ENCODE measurements around the gene DPM1. TPM values are rescaled to one million over a fixed set of nuclear protein-coding genes. Genes with fewer than 3 reads are reported as not detected.

The DPM1 gene
- total and polyA plus RNA-seq, 8 donors = 10.7 to 74.1 (median 50.3) TPM

DNA sequence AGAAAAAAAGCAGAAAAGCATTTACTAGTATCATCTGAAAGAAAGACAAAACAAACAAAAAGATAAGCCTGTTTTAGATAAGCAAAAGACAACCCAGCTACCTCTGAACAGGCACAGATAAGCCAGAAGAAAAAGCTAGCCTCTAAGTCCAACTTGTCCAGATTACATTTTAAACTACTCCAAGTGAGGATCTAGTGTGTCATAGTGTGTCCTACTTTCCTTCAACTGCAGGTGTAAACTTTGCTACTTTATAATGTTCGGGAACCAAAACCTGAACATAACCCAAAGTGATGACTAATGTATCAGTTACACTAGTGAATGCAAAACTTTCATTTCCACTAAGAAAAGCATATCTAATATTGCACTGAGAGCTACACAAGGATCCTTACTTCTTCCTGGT, 46.6 kb downstream of the DPM1 start:
- peaks cover 39 to 86% (median 66%) of the 10 kb centered on the region in 4 donors for H3K4me1 ChIP-seq
- H3K9me3 ChIP-seq = no peaks in the 10 kb centered on the region
- no peaks in the 10 kb centered on the region for H3K27me3 ChIP-seq
- peaks cover 0 to 5% (median 1%) of the 10 kb centered on the region in 4 donors for H3K36me3 ChIP-seq
- no peak overlapping the region for H3K27ac ChIP-seq
- intact Hi-C loops (cut with DNase I; ENCODE audit: low total_unique reads) = no loop called here
- no peak for TF ChIP-seq POLR2AphosphoS5 (IDR thresholded peaks at IDR 0.05)
- no peak for DNase-seq
- no peak overlapping the region for H3K4me3 ChIP-seq
- WGBS, 5 donors = 15 to 42% (median 29%) methylated on average over 1 of the region's 1 CpG

GRCh38 chr20:50911030-50911429, 47.3 kb downstream of the DPM1 start:
- Histone ChIP-seq H3K9me3 (no peaks in the 10 kb centered on the region), H3K4me1 (peaks cover 39 to 85% (median 59%) of the 10 kb centered on the region in 4 donors), H3K27me3 (no peaks in the 10 kb centered on the region), H3K4me3 (no peak overlapping the region), H3K36me3 (peaks cover 0 to 5% (median 1%) of the 10 kb centered on the region in 4 donors), H3K27ac (no peak overlapping the region)
- WGBS, 5 donors = 46 to 69% (median 60%) methylated on average over 3 of the region's 3 CpGs
- TF ChIP-seq POLR2A (IDR thresholded peaks at IDR 0.05) (no peak), EP300 (IDR thresholded peaks at IDR 0.05) (no peak), POLR2AphosphoS5 (IDR thresholded peaks at IDR 0.05) (no peak)
- TF ChIP-seq, protein P1, sequence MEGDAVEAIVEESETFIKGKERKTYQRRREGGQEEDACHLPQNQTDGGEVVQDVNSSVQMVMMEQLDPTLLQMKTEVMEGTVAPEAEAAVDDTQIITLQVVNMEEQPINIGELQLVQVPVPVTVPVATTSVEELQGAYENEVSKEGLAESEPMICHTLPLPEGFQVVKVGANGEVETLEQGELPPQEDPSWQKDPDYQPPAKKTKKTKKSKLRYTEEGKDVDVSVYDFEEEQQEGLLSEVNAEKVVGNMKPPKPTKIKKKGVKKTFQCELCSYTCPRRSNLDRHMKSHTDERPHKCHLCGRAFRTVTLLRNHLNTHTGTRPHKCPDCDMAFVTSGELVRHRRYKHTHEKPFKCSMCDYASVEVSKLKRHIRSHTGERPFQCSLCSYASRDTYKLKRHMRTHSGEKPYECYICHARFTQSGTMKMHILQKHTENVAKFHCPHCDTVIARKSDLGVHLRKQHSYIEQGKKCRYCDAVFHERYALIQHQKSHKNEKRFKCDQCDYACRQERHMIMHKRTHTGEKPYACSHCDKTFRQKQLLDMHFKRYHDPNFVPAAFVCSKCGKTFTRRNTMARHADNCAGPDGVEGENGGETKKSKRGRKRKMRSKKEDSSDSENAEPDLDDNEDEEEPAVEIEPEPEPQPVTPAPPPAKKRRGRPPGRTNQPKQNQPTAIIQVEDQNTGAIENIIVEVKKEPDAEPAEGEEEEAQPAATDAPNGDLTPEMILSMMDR (IDR thresholded peaks at IDR 0.05) = no peak
- DNase-seq = no peak
- intact Hi-C loops (cut with DNase I; ENCODE audit: low total_unique reads) = no loop called here

DNA sequence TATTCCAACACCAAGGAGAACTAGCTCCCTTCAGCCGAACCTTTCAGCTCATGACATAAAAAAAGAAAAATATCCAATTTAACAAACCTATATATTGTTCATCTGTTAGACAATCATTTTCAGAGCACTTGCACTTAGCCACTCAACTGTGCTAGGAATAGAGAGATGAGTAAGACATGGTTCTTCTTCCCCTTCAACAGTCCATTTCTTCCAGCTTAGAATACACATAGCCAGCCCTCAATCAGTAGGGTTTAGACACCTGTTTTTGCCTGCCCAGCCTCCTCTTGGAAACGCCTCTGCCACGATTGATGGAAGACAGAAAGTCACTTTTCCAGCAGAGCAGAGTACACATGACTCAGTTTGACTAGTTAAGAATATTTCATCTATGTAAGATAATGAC, 48.9 kb downstream of the DPM1 start:
- no peak for DNase-seq
- Histone ChIP-seq H3K9me3 (no peaks in the 10 kb centered on the region), H3K36me3 (peaks cover 0 to 5% (median 1%) of the 10 kb centered on the region in 4 donors), H3K27me3 (no peaks in the 10 kb centered on the region), H3K4me1 (peaks cover 29 to 85% (median 55%) of the 10 kb centered on the region in 4 donors), H3K4me3 (no peak overlapping the region), H3K27ac (no peak overlapping the region)
- TF ChIP-seq POLR2A (IDR thresholded peaks at IDR 0.05) (no peak), EP300 (IDR thresholded peaks at IDR 0.05) (no peak), POLR2AphosphoS5 (IDR thresholded peaks at IDR 0.05) (no peak)
- TF ChIP-seq, protein P1 (IDR thresholded peaks at IDR 0.05) = no peak
- intact Hi-C loops (cut with DNase I; ENCODE audit: low total_unique reads) = no loop called here
- 79 to 87% (median 84%) methylated on average over 3 of the region's 3 CpGs for WGBS, 5 donors

GRCh38 chr20:50904067-50904570, 54.2 kb downstream of the DPM1 start:
- H3K9me3 ChIP-seq = no peaks in the 10 kb centered on the region
- H3K4me3 ChIP-seq = no peak overlapping the region
- H3K27ac ChIP-seq = peak overlapping the region in 3 of 5 donors; percentile 3 to 47 (median 43)
- peaks cover 5 to 49% (median 36%) of the 10 kb centered on the region in 4 donors for H3K36me3 ChIP-seq
- H3K4me1 ChIP-seq = peaks cover 12 to 75% (median 45%) of the 10 kb centered on the region in 4 donors
- intact Hi-C loops (cut with DNase I; ENCODE audit: low total_unique reads) = no loop called here
- WGBS, 5 donors = 64 to 71% (median 66%) methylated on average over 6 of the region's 6 CpGs
- DNase-seq = no peak
- TF ChIP-seq EP300 (IDR thresholded peaks at IDR 0.05) (no peak), POLR2A (IDR thresholded peaks at IDR 0.05) (no peak), POLR2AphosphoS5 (IDR thresholded peaks at IDR 0.05) (no peak)
- TF ChIP-seq, protein P1 (IDR thresholded peaks at IDR 0.05) = no peak
- no peaks in the 10 kb centered on the region for H3K27me3 ChIP-seq

DNA sequence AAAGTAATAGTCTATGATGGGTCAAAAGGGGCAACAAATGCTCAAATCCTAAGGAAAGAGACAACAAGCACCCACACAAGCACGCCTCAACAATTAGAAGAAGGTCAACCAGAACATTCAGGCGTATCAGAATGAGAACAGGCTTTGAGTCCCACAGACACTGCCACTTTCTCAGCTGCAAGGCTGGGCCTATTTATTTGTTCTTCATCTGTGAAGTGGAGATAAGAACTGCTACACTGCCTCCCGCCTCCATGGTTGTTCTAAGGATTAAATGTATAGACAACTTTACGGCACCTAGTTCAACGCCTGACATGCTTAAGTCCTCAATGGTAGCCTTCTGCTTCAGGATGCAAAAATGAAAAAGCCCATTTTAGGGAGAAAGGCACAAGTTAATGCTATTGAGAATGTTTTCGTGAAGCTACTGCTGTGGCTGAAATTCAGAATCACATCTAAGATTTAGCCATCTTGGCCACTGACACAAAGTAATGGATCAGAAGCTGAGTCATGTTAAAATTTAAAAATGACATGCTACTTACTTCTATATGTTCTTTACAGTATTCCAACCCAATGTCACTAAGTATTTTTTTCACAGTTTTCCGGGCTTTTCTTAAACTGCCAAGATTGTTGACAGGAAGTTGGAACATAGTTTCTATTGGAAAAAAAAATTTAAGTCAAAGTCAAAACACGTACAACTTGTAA, 54.8 kb downstream of the DPM1 start:
- no peak for TF ChIP-seq EP300 (IDR thresholded peaks at IDR 0.05)
- no peak for TF ChIP-seq POLR2A (IDR thresholded peaks at IDR 0.05)
- TF ChIP-seq, protein P1 (IDR thresholded peaks at IDR 0.05) = no peak
- TF ChIP-seq POLR2AphosphoS5 (IDR thresholded peaks at IDR 0.05) = no peak
- H3K4me1 ChIP-seq = peaks cover 12 to 69% (median 43%) of the 10 kb centered on the region in 4 donors
- H3K27me3 ChIP-seq = no peaks in the 10 kb centered on the region
- WGBS, 5 donors = 42 to 66% (median 43%) methylated on average over 8 of the region's 8 CpGs
- no peak overlapping the region for H3K4me3 ChIP-seq
- intact Hi-C loops (cut with DNase I; ENCODE audit: low total_unique reads) = no loop called here
- peak in 1 of 2 donors; percentile 31 for DNase-seq
- peaks cover 5 to 55% (median 41%) of the 10 kb centered on the region in 4 donors for H3K36me3 ChIP-seq
- H3K27ac ChIP-seq = peak overlapping the region in 3 of 5 donors; percentile 3 to 47 (median 43)
- H3K9me3 ChIP-seq = no peaks in the 10 kb centered on the region
